ENCODE results near the gene HEBP2. TPM values are rescaled to one million over a fixed set of nuclear protein-coding genes. Genes with fewer than 3 reads are reported as not detected.

Gene HEBP2
- total and polyA plus RNA-seq, 2 donors from 2014 or later: 62.6 to 66.5 TPM

- no peak for TF ChIP-seq CTCF (IDR thresholded peaks at IDR 0.05; ENCODE audit: borderline replicate concordance, extremely low read depth, insufficient read depth)
- Histone ChIP-seq H3K4me3 (ENCODE audit: low read length in 3 of 3) (no peak overlapping the region), H3K27ac (ENCODE audit: low read depth in 2 of 2, low read length in 2 of 2) (no peak overlapping the region), H3K4me1 (ENCODE audit: control insufficient read depth in 2 of 3, insufficient read depth in 2 of 3, low read depth in 1 of 3, low read length in 3 of 3) (no peaks in the 10 kb centered on the region), H3K36me3 (ENCODE audit: control insufficient read depth in 2 of 3, insufficient read depth in 3 of 3, low read length in 3 of 3) (no peaks in the 10 kb centered on the region), H3K27me3 (ENCODE audit: control insufficient read depth, insufficient read depth, low read length) (no peaks in the 10 kb centered on the region), H3K9me3 (ENCODE audit: control insufficient read depth in 2 of 3, insufficient read depth in 1 of 3, low read length in 3 of 3) (no peaks in the 10 kb centered on the region), H3K9ac (ENCODE audit: low read length in 3 of 3) (no peak overlapping the region)
- FAIRE-seq: no peak
- intact Hi-C loops (cut with DNase I): no loop called here
- no peak for DNase-seq
These were observed 16.2 kb upstream of the HEBP2 start for GRCh38 chr6:138387577-138388368.

GRCh38 chr6:138389551-138389950 is 14.5 kb upstream of the HEBP2 start:
- H3K27ac ChIP-seq (ENCODE audit: low read depth in 2 of 2, low read length in 2 of 2): no peak overlapping the region
- H3K27me3 ChIP-seq (ENCODE audit: control insufficient read depth, insufficient read depth, low read length): no peaks in the 10 kb centered on the region
- intact Hi-C loops (cut with DNase I): no loop called here
- no peaks in the 10 kb centered on the region for H3K4me1 ChIP-seq (ENCODE audit: control insufficient read depth in 2 of 3, insufficient read depth in 2 of 3, low read depth in 1 of 3, low read length in 3 of 3)
- FAIRE-seq (no peak), DNase-seq (no peak)
- H3K4me3 ChIP-seq (ENCODE audit: low read length in 3 of 3): no peak overlapping the region
- no peak for TF ChIP-seq CTCF (IDR thresholded peaks at IDR 0.05; ENCODE audit: borderline replicate concordance, extremely low read depth, insufficient read depth)
- no peaks in the 10 kb centered on the region for H3K9me3 ChIP-seq (ENCODE audit: control insufficient read depth in 2 of 3, insufficient read depth in 1 of 3, low read length in 3 of 3)
- H3K9ac ChIP-seq (ENCODE audit: low read length in 3 of 3): no peak overlapping the region
- H3K36me3 ChIP-seq (ENCODE audit: control insufficient read depth in 2 of 3, insufficient read depth in 3 of 3, low read length in 3 of 3): no peaks in the 10 kb centered on the region

- no peak for TF ChIP-seq CTCF (IDR thresholded peaks at IDR 0.05; ENCODE audit: borderline replicate concordance, extremely low read depth, insufficient read depth)
- Histone ChIP-seq H3K9me3 (ENCODE audit: control insufficient read depth in 2 of 3, insufficient read depth in 1 of 3, low read length in 3 of 3) (no peaks in the 10 kb centered on the region), H3K27me3 (ENCODE audit: control insufficient read depth, insufficient read depth, low read length) (no peaks in the 10 kb centered on the region), H3K27ac (ENCODE audit: low read depth in 2 of 2, low read length in 2 of 2) (no peak overlapping the region), H3K4me3 (ENCODE audit: low read length in 3 of 3) (no peak overlapping the region), H3K36me3 (ENCODE audit: control insufficient read depth in 2 of 3, insufficient read depth in 3 of 3, low read length in 3 of 3) (no peaks in the 10 kb centered on the region), H3K9ac (ENCODE audit: low read length in 3 of 3) (no peak overlapping the region), H3K4me1 (ENCODE audit: control insufficient read depth in 2 of 3, insufficient read depth in 2 of 3, low read depth in 1 of 3, low read length in 3 of 3) (no peaks in the 10 kb centered on the region)
- FAIRE-seq (no peak), DNase-seq (no peak)
- intact Hi-C loops (cut with DNase I): no loop called here
These were observed 9.9 kb upstream of the HEBP2 start for GRCh38 chr6:138393871-138394783.
